H9 (cell line): Measurements from ENCODE around the gene NRP1. TPM values are rescaled to one million over a fixed set of nuclear protein-coding genes. Genes with fewer than 3 reads are reported as not detected.

ENCODE experiments used
- DNase-seq: peaks from one replicate; pipeline ENCODE4 v3.0.0-alpha.2; 2017
- H2AFZ ChIP-seq: one replicate; pipeline ENCODE4 v1.6.1; 2013; ENCODE audit warnings: mild to moderate bottlenecking, low read length, control low read depth, moderate library complexity
- H2AK5ac ChIP-seq: 2 replicates; pipeline ENCODE4 v1.6.1; 2013; ENCODE audit warnings: low read length, control low read depth, mixed read lengths; ENCODE audit not compliant: insufficient read length
- H2BK120ac ChIP-seq: one replicate; pipeline ENCODE4 v1.6.1; 2013; ENCODE audit warnings: low read depth, mild to moderate bottlenecking, low read length, control low read depth, inconsistent platforms; ENCODE audit not compliant: poor library complexity, severe bottlenecking
- H2BK12ac ChIP-seq: 2 replicates; pipeline ENCODE4 v1.6.1; 2013; ENCODE audit warnings: low read length, control low read depth, mixed read lengths, low read depth; ENCODE audit not compliant: insufficient read length
- H2BK15ac ChIP-seq: 2 replicates; pipeline ENCODE4 v1.6.1; 2013; ENCODE audit warnings: low read depth, low read length, control low read depth
- H2BK20ac ChIP-seq: one replicate; pipeline ENCODE4 v1.6.1; 2013; ENCODE audit warnings: low read depth, mild to moderate bottlenecking, low read length, control low read depth, inconsistent platforms; ENCODE audit not compliant: poor library complexity, severe bottlenecking
- H2BK5ac ChIP-seq: 2 replicates; pipeline ENCODE4 v1.6.1; 2013; ENCODE audit warnings: low read length, control low read depth, mixed read lengths; ENCODE audit not compliant: insufficient read length
- H3K14ac ChIP-seq: 2 replicates; pipeline ENCODE4 v1.6.1; 2013; ENCODE audit warnings: low read length, control low read depth; ENCODE audit not compliant: insufficient read depth
- H3K18ac ChIP-seq: 2 replicates; pipeline ENCODE4 v1.6.1; 2013; ENCODE audit warnings: low read depth, mild to moderate bottlenecking, mixed read lengths, low read length, control low read depth; ENCODE audit not compliant: insufficient read length
- H3K23ac ChIP-seq: 2 replicates; pipeline ENCODE4 v1.6.1; 2013; ENCODE audit warnings: low read length, control low read depth, mixed read lengths, low read depth; ENCODE audit not compliant: insufficient read length
- H3K23me2 ChIP-seq: 2 replicates; pipeline ENCODE4 v1.6.1; 2013; ENCODE audit warnings: low read depth, mild to moderate bottlenecking, mixed read lengths, low read length, control low read depth; ENCODE audit not compliant: insufficient read length, poor library complexity, severe bottlenecking
- H3K27ac ChIP-seq: 2 replicates; pipeline ENCODE4 v1.5.1; 2013; ENCODE audit warnings: low read length, control low read depth, mixed read lengths, low read depth; ENCODE audit not compliant: insufficient read length
- H3K27me3 ChIP-seq: 2 replicates; pipeline ENCODE4 v1.6.1; 2013; ENCODE audit warnings: low read length, control low read depth, inconsistent platforms; ENCODE audit not compliant: insufficient read depth
- H3K4ac ChIP-seq: 2 replicates; pipeline ENCODE4 v1.6.1; 2013; ENCODE audit warnings: low read depth, mild to moderate bottlenecking, control low read depth, inconsistent platforms, low read length, moderate library complexity
- H3K4me1 ChIP-seq: 2 replicates; pipeline ENCODE4 v1.6.1; 2013; ENCODE audit warnings: low read length, control low read depth, inconsistent platforms; ENCODE audit not compliant: insufficient read depth
- H3K4me2 ChIP-seq: 2 replicates; pipeline ENCODE4 v1.6.1; 2013; ENCODE audit warnings: low read length, control low read depth, mixed read lengths; ENCODE audit not compliant: insufficient read length, insufficient read depth
- H3K56ac ChIP-seq: 2 replicates; pipeline ENCODE4 v1.6.1; 2013; ENCODE audit warnings: low read depth, mild to moderate bottlenecking, mixed read lengths, low read length, control low read depth; ENCODE audit not compliant: insufficient read length
- H3K79me1 ChIP-seq: 2 replicates; pipeline ENCODE4 v1.6.1; 2013; ENCODE audit warnings: low read depth, mild to moderate bottlenecking, moderate library complexity, low read length, control low read depth, inconsistent platforms; ENCODE audit not compliant: insufficient read depth, poor library complexity, severe bottlenecking
- H3K79me2 ChIP-seq: 2 replicates; pipeline ENCODE4 v1.6.1; 2013; ENCODE audit warnings: low read length, control low read depth, inconsistent platforms; ENCODE audit not compliant: insufficient read depth
- H3K9ac ChIP-seq: 2 replicates; pipeline ENCODE4 v1.6.1; 2013; ENCODE audit warnings: low read length, control low read depth, mixed read lengths; ENCODE audit not compliant: insufficient read length; ENCODE audit errors: extremely low read depth
- H3K9me3 ChIP-seq: one replicate; pipeline ENCODE4 v1.6.1; 2013; ENCODE audit warnings: low read depth, low read length, inconsistent platforms; ENCODE audit not compliant: control insufficient read depth
- H3T11ph ChIP-seq: one replicate; pipeline ENCODE4 v1.6.1; 2013; ENCODE audit warnings: mild to moderate bottlenecking, low read length, control low read depth, inconsistent platforms
- H4K20me1 ChIP-seq: one replicate; pipeline ENCODE4 v1.6.1; 2013; ENCODE audit not compliant: control insufficient read depth, insufficient read length, insufficient read depth
- H4K5ac ChIP-seq: 2 replicates; pipeline ENCODE4 v1.6.1; 2013; ENCODE audit warnings: low read depth, mild to moderate bottlenecking, mixed read lengths, low read length, control low read depth; ENCODE audit not compliant: insufficient read length
- H4K8ac ChIP-seq: replicated peaks from 2 replicates; pipeline ENCODE4 v1.6.1; 2013; ENCODE audit warnings: low read length, control low read depth, mixed read lengths, low read depth; ENCODE audit not compliant: insufficient read length
- H4K91ac ChIP-seq: 2 replicates; pipeline ENCODE4 v1.6.1; 2013; ENCODE audit warnings: low read depth, mild to moderate bottlenecking, moderate library complexity, mixed read lengths, low read length, control low read depth; ENCODE audit not compliant: insufficient read length
- H3K27ac Mint-ChIP-seq, 3 experiments: 2 replicates in 2 of 3; 3 replicates in 1 of 3; pipeline ENCODE4 v1.8.0; 2020 to 2021; ENCODE audit warnings: mixed read lengths in 3 of 3, mild to moderate bottlenecking in 1 of 3, moderate library complexity in 1 of 3
- H3K27me3 Mint-ChIP-seq: 2 replicates; pipeline ENCODE4 v1.8.0; 2021; ENCODE audit warnings: low read depth, mild to moderate bottlenecking, moderate library complexity, mixed read lengths
- H3K36me3 Mint-ChIP-seq, 3 experiments: 2 replicates in 2 of 3; 3 replicates in 1 of 3; pipeline ENCODE4 v1.8.0; 2020 to 2021; ENCODE audit warnings: low read depth in 3 of 3, mixed read lengths in 3 of 3; ENCODE audit not compliant: insufficient read depth in 1 of 3
- H3K4me1 Mint-ChIP-seq, 2 experiments: 2 replicates each; pipeline ENCODE4 v1.8.0; 2020; ENCODE audit warnings: mixed read lengths in 2 of 2
- H3K4me3 Mint-ChIP-seq, 2 experiments: 2 replicates in 1 of 2; 3 replicates in 1 of 2; pipeline ENCODE4 v1.8.0; 2020 to 2021; ENCODE audit warnings: mild to moderate bottlenecking in 2 of 2, mixed read lengths in 2 of 2, moderate library complexity in 1 of 2
- H3K9me3 Mint-ChIP-seq, 2 experiments: 2 replicates in 1 of 2; 3 replicates in 1 of 2; pipeline ENCODE4 v1.8.0; 2020; ENCODE audit warnings: mild to moderate bottlenecking in 2 of 2, mixed read lengths in 2 of 2, moderate library complexity in 1 of 2
- CTCF ChIP-seq: fragments of 200-600 bp; sonication (generic); conservative IDR thresholded peaks from 3 replicates; pipeline ENCODE4 v1.8.0; 2021; ENCODE audit warnings: antibody characterized with exemption, mild to moderate bottlenecking
- WGBS: extraction: QIAGEN DNeasy Blood & Tissue Kit; methylation state at CpG from one replicate; pipeline ENCODE4 v1.1.7; 2013; ENCODE audit warnings: missing lambda C conversion rate, low lambda C conversion rate, mixed read lengths; ENCODE audit not compliant: insufficient read length; ENCODE audit errors: extremely low coverage; 5-methylcytosine and 5-hydroxymethylcytosine counted together
- total RNA-seq: library from RNA; stranded (reverse); gene quantifications from 2 replicates; pipeline ENCODE4 v1.2.1, GENCODE V29; 2021

The NRP1 gene
- total RNA-seq, 1 experiment from 2014 or later = 4.6 TPM

GRCh38 chr10:33256458-33256857 lies 78.0 kb downstream of the NRP1 start:
- no peak overlapping the region for H3K27ac Mint-ChIP-seq
- TF ChIP-seq CTCF = no peak

More at GRCh38 chr10:33256458-33256857, 78.0 kb downstream of the NRP1 start:
- Histone ChIP-seq H3K79me1 (no peaks in the 10 kb centered on the region), H3K23me2 (no peaks in the 10 kb centered on the region), H3K23ac (no peak overlapping the region), H4K8ac (no peak overlapping the region), H3K4me1 (no peaks in the 10 kb centered on the region), H3K4ac (no peak overlapping the region), H2BK12ac (no peak overlapping the region), H3K27me3 (no peaks in the 10 kb centered on the region), H3K9ac (no peak overlapping the region), H4K5ac (no peak overlapping the region), H2AFZ (no peak overlapping the region), H3K9me3 (no peaks in the 10 kb centered on the region), H2BK15ac (no peak overlapping the region), H2BK20ac (no peak overlapping the region), H4K91ac (no peak overlapping the region), H4K20me1 (no peaks in the 10 kb centered on the region), H3K14ac (no peak overlapping the region), H2AK5ac (no peak overlapping the region), H3K79me2 (no peaks in the 10 kb centered on the region), H3T11ph (no peak overlapping the region), H3K18ac (no peak overlapping the region), H2BK120ac (no peak overlapping the region), H2BK5ac (no peak overlapping the region), H3K27ac (no peak overlapping the region), H3K4me2 (no peak overlapping the region), H3K56ac (no peak overlapping the region)
- Mint-ChIP-seq H3K27me3 (peaks cover 1% of the 10 kb centered on the region; the same call in 1 of the 2 replicates), H3K4me1 (peaks cover 15 to 16% of the 10 kb centered on the region in 2 experiments), H3K9me3 (no peaks in the 10 kb centered on the region), H3K4me3 (no peak overlapping the region), H3K36me3 (no peaks in the 10 kb centered on the region)
- no peak for DNase-seq
- WGBS = no CpG with 5 or more reads among the region's 4 CpGs
